GM18520 (cell line): Measurements from ENCODE around the gene CLPTM1L.

Experiments
- ATAC-seq: cut with Tn5 transposase; IDR thresholded peaks from one replicate; pipeline ENCODE4 v1.9.1; 2021; ENCODE audit not compliant: unreplicated experiment

The CLPTM1L gene, protein sequence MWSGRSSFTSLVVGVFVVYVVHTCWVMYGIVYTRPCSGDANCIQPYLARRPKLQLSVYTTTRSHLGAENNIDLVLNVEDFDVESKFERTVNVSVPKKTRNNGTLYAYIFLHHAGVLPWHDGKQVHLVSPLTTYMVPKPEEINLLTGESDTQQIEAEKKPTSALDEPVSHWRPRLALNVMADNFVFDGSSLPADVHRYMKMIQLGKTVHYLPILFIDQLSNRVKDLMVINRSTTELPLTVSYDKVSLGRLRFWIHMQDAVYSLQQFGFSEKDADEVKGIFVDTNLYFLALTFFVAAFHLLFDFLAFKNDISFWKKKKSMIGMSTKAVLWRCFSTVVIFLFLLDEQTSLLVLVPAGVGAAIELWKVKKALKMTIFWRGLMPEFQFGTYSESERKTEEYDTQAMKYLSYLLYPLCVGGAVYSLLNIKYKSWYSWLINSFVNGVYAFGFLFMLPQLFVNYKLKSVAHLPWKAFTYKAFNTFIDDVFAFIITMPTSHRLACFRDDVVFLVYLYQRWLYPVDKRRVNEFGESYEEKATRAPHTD

DNA sequence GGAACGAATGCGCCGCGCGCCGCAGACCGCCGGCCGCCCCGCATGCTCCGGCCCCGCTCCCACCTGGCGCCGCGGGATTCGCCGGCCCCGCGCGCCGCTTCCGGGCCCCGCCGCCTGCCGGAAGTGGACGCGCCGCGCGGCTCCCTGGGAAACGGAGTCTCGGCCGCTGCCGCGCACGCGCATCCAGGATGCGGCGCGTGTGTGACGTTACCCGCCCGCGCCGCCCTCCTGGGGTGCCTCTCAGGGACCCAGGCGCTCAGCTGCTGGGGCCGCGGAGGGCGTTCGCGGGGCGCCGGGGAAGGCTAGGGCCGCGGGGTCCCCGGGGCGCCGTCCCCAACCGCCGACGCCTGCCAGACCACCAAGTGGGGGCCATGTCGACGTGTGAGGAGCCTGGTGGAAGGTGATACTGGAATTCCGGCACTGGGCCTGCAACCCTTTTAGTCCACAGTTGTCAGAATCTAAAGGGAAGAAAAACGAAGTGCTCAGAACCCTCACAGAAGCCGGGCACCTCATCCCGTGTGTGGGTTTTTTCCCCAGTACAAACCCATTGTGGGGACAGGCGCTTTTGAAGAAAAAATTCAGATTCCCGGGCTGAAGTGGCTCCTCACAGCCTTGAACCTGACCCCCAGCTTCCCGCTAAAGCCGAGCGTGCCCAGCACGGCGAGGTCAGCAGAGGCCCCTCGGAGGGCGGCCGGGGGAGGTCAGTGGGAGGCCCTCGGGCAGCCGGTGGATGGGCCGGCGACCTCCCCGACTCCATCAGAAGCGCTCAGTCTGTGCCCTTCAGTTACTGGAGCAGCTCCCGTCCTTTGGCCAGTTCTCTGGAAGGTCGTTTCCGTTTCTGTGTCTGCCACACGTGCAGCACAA is at the start of gene CLPTM1L:
Gene CLPTM1L, minus strand, starts transcription at position 125 of the 864 bp plus-strand sequence. CDS start 258 bp downstream, outside the sequence.
- peak; percentile 86 for ATAC-seq

DNA sequence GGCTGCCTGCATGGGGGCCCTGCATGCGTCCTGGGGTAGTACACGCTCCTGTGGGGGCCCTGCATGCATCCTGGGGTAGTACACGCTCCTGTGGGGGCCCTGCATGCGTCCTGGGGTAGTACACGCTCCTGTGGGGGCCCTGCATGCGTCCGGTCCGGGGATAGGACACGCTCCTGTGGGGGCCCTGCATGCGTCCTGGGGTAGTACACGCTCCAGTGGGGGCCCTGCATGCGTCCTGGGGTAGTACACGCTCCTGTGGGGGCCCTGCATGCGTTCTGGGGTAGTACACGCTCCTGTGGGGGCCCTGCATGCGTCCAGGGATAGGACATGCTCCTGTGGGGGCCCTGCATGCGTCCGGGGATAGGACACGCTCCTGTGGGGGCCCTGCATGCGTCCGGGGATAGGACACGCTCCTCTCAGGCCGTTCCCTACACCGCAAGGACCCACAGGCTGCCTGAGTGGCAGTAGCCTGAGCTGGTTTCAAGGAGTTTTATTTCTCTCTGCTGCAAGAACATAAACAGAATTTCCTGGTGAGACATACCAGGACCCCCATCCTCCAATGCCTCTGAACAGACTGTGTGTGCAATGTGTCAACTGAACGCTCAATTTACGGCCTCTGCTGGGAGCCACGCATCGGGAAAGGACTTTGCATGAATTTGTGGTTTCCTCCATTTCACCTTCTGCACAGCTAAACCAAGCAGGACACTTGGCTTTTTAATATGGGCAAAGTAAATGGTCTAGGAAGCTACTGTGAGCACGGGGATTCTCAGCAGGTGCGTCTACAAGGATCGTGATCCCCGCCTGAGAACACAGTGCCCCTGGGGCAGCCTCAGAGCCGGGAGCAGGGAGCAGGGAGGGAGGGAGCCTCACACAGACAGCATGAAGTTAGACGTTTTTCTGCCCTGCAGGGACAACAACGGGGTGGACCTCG is 48.9 kb upstream of the CLPTM1L start:
- ATAC-seq, result no peak

DNA sequence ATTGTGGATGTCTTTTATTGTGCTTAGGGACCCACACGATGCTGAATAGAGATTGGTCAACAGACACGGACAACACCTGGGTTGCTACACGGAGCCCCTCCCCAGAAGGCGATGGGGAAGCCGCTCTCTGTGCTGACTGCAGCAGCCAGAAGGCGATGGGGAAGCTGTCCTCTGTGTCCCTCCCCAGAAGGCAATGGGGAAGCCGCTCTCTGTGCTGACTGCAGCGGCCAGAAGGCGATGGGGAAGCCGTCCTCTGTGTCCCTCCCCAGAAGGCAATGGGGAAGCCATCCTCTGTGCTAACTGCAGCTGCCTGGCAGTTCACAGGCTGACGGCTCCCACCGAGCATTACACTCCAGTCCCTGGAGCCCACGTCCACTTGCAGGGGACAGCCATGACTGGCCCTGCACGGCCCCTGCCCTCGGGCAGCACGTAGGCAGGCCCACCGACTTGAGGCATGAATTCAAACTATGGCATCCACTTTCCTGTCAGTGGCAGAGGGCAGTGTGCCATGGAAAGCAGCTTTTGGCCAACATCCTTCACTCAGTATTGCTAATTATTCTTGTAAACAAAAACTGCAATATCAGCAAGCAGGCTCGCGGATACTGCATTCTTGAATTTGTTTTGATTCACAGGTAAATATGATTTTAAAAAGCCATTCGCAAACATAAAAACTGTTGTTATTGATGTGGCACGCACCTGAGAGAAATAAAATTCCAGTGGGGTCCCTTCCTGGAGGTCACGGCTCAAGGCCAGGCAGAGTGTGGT is 48.1 kb upstream of the CLPTM1L start:
- no peak for ATAC-seq

DNA sequence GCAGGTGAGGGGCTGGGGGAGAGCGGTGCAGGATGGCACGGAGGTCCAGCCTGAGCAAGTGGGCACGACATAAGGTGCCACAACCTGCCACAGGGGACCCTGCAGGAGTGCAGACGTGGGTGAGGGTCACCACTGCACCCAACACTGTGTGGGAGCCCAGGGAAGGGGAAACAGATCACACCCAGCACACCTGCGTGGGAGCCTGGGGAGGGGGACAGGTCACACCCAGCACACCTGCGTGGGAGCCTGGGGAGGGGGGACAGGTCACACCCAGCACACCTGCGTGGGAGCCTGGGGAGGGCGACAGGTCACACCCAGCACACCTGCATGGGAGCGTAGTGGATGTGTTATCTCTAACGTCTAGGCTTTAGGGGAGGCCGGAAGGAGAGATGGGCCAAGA is 47.4 kb upstream of the CLPTM1L start:
- no peak for ATAC-seq

DNA sequence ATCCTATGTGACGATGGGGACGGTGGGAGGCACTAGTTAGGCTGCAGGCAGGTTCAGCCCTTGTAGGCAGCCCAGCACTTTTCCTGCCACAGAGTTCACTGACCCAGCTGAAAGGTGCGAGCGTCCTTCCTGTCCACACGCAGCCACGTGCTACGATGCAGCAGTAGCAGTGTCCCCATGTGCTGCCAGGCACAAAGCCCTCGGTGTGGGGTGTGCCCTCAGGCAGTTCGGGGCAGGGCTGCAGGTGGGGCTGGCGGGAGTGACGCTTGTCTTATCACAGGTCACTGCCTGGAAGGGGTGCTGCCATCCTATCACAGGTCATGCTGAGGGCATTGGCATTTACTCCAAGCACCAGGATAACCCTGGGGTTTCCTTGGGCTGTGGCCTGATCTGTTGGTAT is 46.8 kb upstream of the CLPTM1L start:
- ATAC-seq, result no peak

DNA sequence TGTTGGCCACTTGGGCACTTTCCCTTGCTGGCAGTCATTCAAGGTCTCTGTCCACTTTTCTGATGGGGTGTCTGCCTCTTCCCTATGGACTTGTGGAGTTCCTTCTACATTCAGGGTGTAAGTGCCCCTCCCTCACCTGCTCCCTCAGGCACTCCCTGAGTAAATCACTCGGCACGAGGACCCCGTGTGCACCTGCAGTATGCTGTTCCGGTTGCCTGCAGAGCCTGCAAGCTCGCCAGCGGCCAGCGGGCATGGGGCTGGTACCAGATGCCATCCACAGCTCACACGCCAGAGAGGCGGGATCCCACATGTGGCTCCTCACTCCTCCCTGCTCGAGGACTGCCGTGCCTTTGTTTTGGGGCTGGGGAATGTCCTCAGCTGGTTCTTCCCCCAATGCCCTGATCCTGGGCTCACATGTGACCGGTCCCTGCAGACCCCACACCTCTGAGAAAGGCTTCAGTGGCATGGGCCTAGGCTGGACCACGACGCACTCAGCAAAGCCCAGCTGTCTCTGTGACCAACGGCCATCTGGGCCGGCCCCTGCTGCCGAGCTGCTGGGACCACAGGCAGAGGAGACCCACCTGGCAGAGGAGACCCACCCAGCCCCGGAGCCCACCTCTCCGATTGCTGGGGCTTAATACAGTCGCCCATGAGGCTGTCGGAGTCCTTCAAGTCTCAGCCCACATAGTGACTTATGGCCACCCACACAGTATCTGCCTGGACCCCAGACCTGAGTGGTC is 46.1 kb upstream of the CLPTM1L start:
- no peak for ATAC-seq

DNA sequence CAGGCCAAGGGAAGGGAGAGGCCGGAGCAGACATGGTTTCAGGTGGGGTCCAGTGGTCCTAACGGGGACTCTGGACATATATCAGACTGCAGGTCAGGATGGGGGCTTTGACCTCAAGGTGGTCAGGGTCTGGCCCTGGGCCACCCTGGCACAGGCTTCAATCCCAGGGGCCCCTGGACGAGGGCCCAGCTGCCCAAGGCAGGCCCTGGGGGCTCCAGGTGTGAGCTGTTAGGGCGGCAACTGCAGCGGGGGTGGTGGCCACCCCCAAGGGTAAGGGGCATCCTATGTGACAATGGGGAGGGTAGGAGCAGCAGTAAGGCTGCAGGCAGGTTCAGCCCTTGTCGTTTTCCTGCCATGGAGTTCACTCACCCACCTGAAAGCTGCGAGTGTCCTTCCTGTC is 45.4 kb upstream of the CLPTM1L start:
- no peak for ATAC-seq

DNA sequence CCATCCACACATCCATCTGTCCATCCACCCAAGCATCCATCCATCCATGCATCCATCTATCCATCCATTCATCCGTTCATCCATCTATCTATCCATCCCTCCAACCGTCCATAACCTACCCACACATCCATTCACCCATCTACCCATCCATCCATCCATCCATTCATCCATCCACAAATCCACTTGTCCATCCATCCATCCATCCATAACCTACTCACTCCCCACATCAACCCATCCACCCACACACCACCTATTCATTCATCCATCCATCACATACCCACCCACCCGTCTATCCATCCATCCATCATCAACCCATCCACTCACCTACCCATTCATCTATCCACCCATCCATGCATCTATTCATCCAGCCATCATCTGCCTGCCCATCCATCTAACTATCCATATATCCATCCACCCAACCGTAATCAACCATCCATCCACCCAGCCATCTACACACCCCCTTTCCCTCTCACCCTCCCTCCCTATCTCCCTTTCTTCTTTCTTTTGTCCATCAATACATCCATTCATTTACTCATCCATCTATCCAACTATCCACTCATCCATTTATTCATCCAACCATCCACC is 43.6 kb upstream of the CLPTM1L start:
- ATAC-seq, result no peak

DNA sequence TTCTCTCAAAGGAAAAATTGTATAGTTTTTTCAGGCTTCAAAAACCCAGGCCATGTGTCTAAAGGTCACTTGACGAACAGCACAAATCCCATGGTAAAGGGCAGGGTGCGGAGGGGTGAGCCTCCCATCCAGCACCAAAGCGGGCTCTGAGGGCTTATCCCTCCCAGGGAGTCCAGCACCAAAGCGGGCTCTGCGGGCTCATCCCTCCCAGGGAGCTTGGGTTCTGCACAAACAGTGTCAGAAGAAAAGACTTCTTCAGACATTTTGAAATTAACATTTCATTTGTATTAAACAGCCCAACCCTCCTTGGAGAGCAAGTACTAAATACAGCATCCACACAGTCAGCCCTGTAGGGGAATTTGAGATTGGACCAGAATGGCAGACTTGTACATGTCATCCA is 43.0 kb upstream of the CLPTM1L start:
- no peak for ATAC-seq

DNA sequence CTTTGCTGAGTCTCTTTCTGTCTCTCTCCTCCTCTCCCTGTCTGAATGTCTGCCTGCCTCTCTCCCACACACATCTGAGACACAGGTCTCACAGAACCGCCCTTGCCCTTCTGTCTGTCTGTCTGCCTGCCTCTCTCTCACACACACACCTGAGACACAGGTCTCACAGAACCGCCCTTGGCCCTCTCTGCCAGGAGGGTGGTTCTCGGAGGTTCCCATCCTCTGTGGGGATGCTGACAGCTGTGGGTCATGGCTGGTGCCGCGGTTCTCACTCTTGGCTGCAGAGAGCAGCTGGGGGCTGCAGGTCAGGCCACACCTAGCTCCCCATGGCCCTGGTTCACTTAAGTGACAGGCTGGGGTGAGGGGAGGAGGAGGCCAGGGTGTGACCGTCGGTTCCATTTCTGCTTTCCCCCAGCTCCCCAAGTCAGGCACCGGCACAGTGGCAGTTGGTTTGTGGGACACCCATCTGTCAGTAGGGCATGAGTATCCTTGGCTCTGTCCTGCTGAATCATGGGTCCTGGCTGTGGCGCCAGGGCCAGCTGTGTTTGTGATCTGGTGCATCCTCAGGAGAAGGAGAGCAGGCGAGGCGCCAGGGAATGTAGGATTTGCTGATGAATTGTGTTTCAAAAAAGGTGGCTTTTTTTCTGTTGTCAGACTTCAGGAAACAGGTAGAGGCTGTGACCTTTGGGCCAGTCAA is 42.3 kb upstream of the CLPTM1L start:
- no peak for ATAC-seq

DNA sequence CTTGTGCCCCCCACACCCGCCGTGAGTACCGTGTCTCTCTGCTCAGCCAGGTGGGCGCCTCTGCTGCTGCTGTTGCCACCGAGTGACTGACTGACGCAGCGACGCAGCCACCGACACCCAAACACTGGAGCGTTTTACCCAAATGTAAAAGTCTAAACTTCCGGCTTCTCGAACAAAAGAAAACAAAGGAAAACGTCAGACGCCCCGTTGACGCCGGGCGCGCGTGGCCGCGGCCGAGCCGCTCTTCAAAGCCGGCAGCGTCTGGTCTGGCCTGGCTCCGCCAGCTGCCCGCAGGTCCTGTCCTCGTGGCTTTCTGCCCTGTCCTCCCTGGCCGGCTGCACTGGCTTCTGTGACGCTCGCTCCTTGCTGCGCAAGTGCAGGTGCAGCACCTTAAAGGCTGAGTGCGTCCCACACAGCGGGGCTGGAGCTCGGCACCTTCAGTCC is 41.4 kb upstream of the CLPTM1L start:
- peak; percentile 28 for ATAC-seq

DNA sequence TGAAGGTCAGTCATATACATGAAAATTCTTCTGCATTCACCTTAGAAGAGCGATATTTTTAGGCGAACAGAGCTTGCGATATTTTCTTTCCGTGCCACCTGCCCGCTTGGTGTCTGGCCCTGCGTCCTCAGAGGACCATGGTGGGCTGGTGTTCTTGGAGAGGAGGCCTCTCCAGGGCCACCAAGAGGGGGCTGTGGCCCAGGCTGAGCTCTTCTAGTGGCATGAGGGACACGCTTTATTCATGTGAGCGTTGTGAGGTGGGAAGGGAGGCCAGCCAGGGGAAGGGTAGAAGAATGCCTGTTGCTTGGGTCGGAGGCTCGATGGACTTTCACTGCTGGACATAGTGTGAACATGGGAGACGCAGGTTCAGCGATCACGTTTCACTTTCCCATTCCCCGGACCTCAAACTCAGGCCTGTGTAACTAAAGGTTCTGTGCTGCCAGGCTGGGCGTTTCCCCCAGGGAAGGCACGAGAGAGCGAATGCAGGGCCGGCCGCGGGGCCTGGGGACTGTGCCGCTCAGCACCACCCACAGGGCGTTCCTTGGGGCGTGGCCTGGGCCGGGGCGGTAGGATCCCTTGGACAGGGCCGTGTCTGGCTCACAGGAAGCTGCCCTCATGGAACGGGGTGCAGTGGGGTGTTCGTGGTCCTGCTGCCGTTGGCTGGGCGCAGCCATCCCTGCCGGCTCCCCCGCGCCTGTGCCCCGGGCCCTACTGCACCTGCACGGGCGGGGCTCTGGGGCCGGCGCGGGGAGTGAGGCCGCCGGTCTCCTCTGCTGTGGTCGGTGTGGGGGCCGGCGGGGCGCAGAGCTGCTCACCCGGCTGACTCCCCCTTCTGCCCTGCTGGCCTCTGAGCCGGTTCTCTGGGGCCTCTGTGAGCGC is 40.7 kb upstream of the CLPTM1L start:
- ATAC-seq, result peak; percentile 74

DNA sequence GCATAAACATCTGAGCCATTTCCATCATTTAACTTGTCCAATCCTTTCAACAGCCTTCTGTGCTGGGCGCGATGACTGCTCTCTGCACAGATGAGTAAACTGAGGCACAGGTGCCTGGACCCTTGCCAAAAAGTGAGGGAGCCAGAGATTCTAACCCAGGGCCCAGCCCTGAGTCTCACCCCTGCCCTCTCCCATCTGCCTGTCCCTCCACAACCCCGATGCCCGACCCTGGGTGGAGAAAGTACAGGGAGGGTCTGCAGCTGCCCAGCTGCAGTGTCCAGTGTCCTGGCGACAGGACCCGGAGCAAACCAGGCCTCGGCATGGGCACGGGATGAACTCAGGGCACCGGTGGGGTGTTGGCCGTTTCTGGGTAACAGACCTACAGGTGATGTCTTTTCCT is 39.6 kb upstream of the CLPTM1L start:
- no peak for ATAC-seq

DNA sequence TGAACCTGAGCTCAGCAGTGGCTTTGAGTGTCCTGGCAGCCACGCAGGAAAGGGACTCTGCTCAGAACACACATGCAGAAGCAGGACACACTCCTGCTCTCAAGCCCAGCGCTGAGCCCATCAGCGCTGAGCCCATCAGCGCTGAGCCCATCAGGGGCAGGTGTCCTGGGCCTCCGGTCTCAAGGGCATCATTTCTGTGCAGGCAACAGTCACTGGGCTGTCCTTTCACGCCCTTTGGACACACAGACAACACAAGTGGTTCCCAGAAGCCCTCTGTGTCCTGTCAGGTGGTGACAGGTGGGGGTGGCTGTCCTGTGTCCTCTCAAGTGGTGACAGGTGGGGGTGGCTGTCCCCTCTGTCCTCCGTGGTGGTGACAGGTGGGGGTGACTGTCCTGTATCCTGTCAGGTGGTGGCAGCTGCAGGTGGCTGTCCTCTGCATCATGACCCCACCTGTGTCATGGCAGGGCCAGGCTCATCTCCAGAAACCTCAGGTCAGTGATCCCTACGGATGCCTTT is 39.0 kb upstream of the CLPTM1L start:
- no peak for ATAC-seq

DNA sequence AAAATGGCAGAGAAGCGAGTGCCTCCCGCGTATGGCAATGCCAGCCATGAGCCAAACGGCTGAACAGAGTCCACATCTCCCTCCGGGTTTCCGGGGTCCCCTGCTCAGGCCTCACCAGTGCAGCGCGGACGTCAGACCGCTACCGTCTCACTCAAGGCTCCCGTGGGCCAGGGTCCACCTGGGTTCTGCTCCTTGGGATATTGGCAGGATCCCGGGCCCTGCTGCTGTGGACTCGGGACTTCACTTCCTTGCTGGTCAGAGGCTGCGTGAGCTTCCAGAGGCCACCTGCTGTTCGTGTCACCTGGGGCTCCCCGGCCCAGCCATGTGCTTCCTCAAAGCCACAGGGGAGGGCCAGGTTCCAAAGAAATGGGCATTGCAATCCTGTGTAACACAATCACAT is 38.4 kb upstream of the CLPTM1L start:
- ATAC-seq, result no peak

DNA sequence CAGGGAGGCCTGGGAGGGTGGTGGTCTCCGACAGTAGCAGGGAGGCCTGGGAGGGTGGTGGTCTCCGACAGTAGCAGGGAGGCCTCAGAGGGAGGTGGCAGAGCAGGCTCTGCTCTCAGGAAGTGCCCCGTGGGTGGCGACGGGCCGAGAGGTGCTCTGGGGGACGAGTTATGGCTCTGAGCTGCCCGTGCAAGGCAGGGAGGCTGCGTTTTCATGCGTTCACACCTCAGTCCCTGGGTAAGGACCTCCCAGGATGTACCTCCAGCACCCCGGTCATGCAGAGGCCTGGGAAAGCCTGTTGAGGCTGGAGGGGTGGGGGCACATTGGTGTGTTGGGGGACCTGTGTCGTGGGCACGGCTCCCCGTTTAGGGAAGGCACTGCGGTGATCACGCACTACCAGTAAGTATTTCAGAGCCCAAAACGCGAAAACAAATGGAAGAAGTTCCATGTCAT is 37.4 kb upstream of the CLPTM1L start:
- no peak for ATAC-seq
